Right cardiac atrium (tissue), 5 donors: ENCODE results near the gene UBE2E2. TPM values are rescaled to one million over a fixed set of nuclear protein-coding genes. Genes with fewer than 3 reads are reported as not detected.

Experiments
- ATAC-seq, 2 donors: fragments of 200-7000 bp; cut with Tn5 transposase; one replicate each; pipeline versions ENCODE4 v1.8.0 to v1.9.1; 2020; ENCODE audit warnings: moderate library complexity in 2 of 2, mild to moderate bottlenecking in 1 of 2
- DNase-seq, 3 donors: peaks; one replicate each; pipeline ENCODE4 v3.0.0-alpha.2; 2020
- H3K27ac ChIP-seq: one replicate; pipeline ENCODE4 v1.5.1; 2013; ENCODE audit warnings: mild to moderate bottlenecking, low read length, control low read depth, moderate library complexity
- H3K27me3 ChIP-seq: one replicate; pipeline ENCODE4 v1.6.1; 2013; ENCODE audit not compliant: control insufficient read depth, insufficient read depth
- H3K4me1 ChIP-seq: one replicate; pipeline ENCODE4 v1.6.1; 2013; ENCODE audit warnings: low read length; ENCODE audit not compliant: control insufficient read depth, insufficient read depth
- H3K4me3 ChIP-seq: one replicate; pipeline ENCODE4 v1.5.1; 2013; ENCODE audit warnings: low read length, control low read depth
- H3K9me3 ChIP-seq: one replicate; pipeline ENCODE4 v1.6.1; 2013; ENCODE audit warnings: low read length; ENCODE audit not compliant: control insufficient read depth
- WGBS: extraction: QIAGEN DNeasy Blood & Tissue Kit; methylation state at CpG from one replicate; pipeline ENCODE4 v1.1.7; 2013; 5-methylcytosine and 5-hydroxymethylcytosine counted together
- intact Hi-C, 4 donors: fragments of 100-400 bp; cut with DNase I; formaldehyde crosslinking; loops; one replicate each; pipeline versions ENCODE4 v1.11.0 to v1.14.0; 2022 to 2023
- polyA plus RNA-seq: library from polyadenylated mRNA; stranded (reverse); fragments of 200-250 nt; gene quantifications from one replicate; pipeline ENCODE4 v1.2.3, GENCODE V29; 2013
- total RNA-seq, 4 donors: library from RNA; stranded (reverse); fragmentation: NEBNext Ultra II Directional; extraction: Animal tissue kit (Norgen Biotek cat#: 25700); gene quantifications; one replicate each; pipeline ENCODE4 v1.2.1, GENCODE V29; 2021
- donor health status: healthy with polysubstance abuse.
- donor health status: DM: no; HTN: yes; CAD: no.
- donor health status: DM: no; HTN: no; CAD: no.
- donor health status: DM: no; HTN: yes; CAD: no; lungs with severe emphysema.
- donor health status: DM: yes; HTN: yes; CAD: no.

The UBE2E2 gene
- total and polyA plus RNA-seq, 5 donors, result 32.3 to 49.2 (median 45.2) TPM

DNA sequence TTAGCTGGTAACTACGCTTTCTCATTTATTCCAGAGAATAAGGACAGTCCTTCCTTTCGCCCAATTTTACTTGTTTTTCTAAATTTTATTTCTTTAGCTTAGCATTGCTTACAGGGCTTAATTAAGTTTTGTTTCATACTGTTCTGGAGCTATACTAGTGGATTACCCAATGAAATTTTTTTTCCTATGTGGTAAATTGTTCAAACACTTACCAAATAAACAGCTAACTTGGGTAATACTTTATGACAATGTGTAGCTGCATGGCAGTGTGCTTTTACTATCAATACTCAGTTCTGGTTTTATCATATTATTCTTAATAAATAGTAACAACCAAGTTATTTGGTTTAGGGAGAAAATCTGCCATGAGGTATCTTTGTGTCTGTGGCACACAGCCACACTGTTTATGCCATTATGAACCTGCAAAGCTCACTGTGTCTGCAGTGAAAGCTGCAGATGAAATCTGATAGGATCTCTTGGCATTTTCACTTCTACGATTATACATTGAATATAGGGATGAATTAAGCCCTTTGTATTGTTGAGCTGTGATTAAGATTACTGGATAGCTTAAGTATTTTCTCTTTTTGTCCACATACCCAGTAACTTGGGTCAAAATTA is 37.2 kb downstream of the UBE2E2 start:
- DNase-seq, result no peak
- Histone ChIP-seq H3K4me1 (no peaks in the 10 kb centered on the region), H3K9me3 (no peaks in the 10 kb centered on the region), H3K27ac (no peak overlapping the region), H3K4me3 (no peak overlapping the region), H3K27me3 (no peaks in the 10 kb centered on the region)
- WGBS, result 89% methylated on average over 3 of the region's 3 CpGs
- intact Hi-C loops, result no loop called here
- no peak for ATAC-seq

- intact Hi-C loops, result no loop called here
- WGBS, result 94% methylated on average over 5 of the region's 5 CpGs
- H3K9me3 ChIP-seq, result no peaks in the 10 kb centered on the region
- no peak overlapping the region for H3K27ac ChIP-seq
- no peak for DNase-seq
- H3K4me1 ChIP-seq, result no peaks in the 10 kb centered on the region
- H3K27me3 ChIP-seq, result no peaks in the 10 kb centered on the region
- no peak overlapping the region for H3K4me3 ChIP-seq
- no peak for ATAC-seq
Measured at GRCh38 chr3:23241256-23241655, 38.1 kb downstream of the UBE2E2 start.

DNA sequence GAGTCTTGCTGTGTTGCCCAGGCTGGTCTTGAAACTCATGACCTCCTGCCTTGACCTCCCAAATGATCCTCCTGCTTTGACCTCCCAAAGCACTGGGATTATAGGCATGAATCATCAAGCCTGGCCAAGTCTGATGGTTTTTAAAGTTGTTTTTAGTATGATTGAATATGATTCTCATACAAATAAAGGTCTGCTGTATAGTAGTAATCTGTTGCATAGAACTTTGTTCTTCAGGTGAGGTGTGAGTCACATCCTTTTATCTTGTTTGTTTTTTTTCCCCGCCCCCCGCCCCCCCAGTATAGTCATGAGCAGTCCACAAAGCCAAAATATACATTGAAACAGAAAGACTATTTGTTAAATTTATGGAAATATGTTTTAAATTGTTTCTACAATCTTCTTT is 39.0 kb downstream of the UBE2E2 start:
- no peak for ATAC-seq
- no peaks in the 10 kb centered on the region for H3K27me3 ChIP-seq
- no peaks in the 10 kb centered on the region for H3K4me1 ChIP-seq

GRCh38 chr3:23244324-23245041 is 41.4 kb downstream of the UBE2E2 start:
- no peak for ATAC-seq

More for the DNA sequence above, 39.0 kb downstream of the UBE2E2 start:
- no peak for DNase-seq
- WGBS, result 95% methylated on average over 2 of the region's 2 CpGs
- intact Hi-C loops, result no loop called here
- H3K27ac ChIP-seq, result no peak overlapping the region
- no peak overlapping the region for H3K4me3 ChIP-seq
- no peaks in the 10 kb centered on the region for H3K9me3 ChIP-seq

GRCh38 chr3:23246651-23247050 is 43.5 kb downstream of the UBE2E2 start:
- ATAC-seq (no peak), DNase-seq (no peak)
- Histone ChIP-seq H3K4me3 (no peak overlapping the region), H3K27me3 (no peaks in the 10 kb centered on the region), H3K4me1 (no peaks in the 10 kb centered on the region), H3K27ac (no peak overlapping the region), H3K9me3 (no peaks in the 10 kb centered on the region)
- intact Hi-C loops, result no loop called here
- WGBS, result 86% methylated on average over 3 of the region's 3 CpGs

More at GRCh38 chr3:23244324-23245041, 41.4 kb downstream of the UBE2E2 start:
- 57% methylated on average over 2 of the region's 2 CpGs for WGBS
- Histone ChIP-seq H3K4me3 (no peak overlapping the region), H3K27me3 (no peaks in the 10 kb centered on the region), H3K4me1 (no peaks in the 10 kb centered on the region), H3K27ac (no peak overlapping the region), H3K9me3 (no peaks in the 10 kb centered on the region)
- no peak for DNase-seq
- intact Hi-C loops, result no loop called here

DNA sequence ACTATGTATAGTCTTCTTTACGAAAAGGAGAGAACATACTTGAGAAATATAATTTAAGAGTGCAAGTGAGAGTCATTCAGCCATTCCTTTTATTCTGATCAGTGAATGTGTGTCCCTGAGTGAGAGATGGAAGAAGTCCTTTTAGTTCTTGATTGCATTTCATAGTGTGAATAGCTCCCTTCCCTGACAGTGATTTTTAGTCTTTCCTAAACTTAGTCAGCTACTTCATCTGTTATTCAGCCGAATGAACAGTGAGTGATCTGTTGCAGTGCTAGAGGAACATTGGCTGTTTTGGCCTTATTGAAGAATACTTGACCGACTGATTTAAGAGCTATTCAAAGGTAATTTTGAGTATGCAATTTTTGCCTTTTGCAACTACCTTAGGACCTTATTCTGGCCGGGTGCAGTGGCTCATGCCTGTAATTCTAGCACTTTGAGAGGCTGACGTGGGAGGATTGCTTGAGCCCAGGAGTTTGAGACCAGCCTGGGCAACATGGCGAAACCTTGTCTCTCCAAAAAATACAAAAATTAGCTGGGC is 45.5 kb downstream of the UBE2E2 start:
- ATAC-seq (no peak), DNase-seq (no peak)
- Histone ChIP-seq H3K9me3 (no peaks in the 10 kb centered on the region), H3K27me3 (no peaks in the 10 kb centered on the region), H3K4me3 (no peak overlapping the region), H3K4me1 (no peaks in the 10 kb centered on the region), H3K27ac (no peak overlapping the region)
- WGBS, result 93% methylated on average over 6 of the region's 6 CpGs
- intact Hi-C loops, result no loop called here

- ATAC-seq (no peak), DNase-seq (no peak)
- Histone ChIP-seq H3K27me3 (no peaks in the 10 kb centered on the region), H3K4me3 (no peak overlapping the region), H3K9me3 (no peaks in the 10 kb centered on the region), H3K4me1 (no peaks in the 10 kb centered on the region), H3K27ac (no peak overlapping the region)
- intact Hi-C loops, result no loop called here
- WGBS, result 91% methylated on average over 1 of the region's 1 CpG
Measured at GRCh38 chr3:23249961-23250360, 46.8 kb downstream of the UBE2E2 start.

DNA sequence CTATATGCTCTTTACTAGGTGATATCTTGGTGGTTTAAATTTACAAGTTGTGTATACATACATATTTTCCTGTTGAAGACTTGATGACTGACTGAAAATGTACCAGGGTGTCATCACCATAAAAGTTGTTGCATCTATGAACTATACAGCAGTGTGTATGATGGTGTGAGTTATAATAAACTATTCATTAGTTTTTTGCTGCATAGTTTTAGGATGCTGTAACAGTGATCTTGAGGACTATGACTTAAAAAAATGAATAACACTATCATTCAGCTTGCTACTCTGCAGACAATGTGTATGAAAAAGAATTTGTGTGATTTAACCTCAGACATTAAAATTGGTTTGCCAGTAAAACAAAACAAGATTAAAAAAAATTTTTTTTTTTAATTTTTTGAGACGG is 49.0 kb downstream of the UBE2E2 start:
- H3K4me3 ChIP-seq, result no peak overlapping the region
- 71% methylated on average over 1 of the region's 1 CpG for WGBS
- H3K27me3 ChIP-seq, result no peaks in the 10 kb centered on the region
- H3K9me3 ChIP-seq, result no peaks in the 10 kb centered on the region
- peaks cover 3% of the 10 kb centered on the region for H3K4me1 ChIP-seq
- ATAC-seq (no peak), DNase-seq (no peak)
- intact Hi-C loops, result no loop called here
- no peak overlapping the region for H3K27ac ChIP-seq

DNA sequence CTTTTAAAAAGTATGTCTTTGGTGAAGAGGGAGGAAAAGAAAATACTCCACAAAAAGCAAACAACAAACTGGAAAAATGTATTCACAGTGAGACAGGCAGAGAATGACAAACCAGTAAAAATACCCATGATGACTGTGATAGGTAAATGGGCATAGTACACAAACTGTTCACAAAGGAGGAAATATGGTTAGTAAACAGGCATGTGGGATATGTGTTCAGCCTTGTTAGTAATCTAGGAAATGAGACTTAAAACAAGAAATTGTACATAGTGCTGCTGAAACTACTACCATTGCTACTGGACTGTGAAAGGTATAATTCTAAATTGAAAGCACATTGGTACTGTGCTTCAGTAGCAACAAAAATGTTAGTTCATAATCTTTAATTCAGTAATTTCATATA is 50.1 kb downstream of the UBE2E2 start:
- Histone ChIP-seq H3K27me3 (no peaks in the 10 kb centered on the region), H3K4me1 (peaks cover 3% of the 10 kb centered on the region), H3K9me3 (no peaks in the 10 kb centered on the region), H3K27ac (no peak overlapping the region), H3K4me3 (no peak overlapping the region)
- intact Hi-C loops, result no loop called here
- DNase-seq (no peak), ATAC-seq (no peak)

GRCh38 chr3:23254282-23254681 is 51.2 kb downstream of the UBE2E2 start:
- Histone ChIP-seq H3K27ac (no peak overlapping the region), H3K4me3 (no peak overlapping the region), H3K9me3 (no peaks in the 10 kb centered on the region), H3K27me3 (no peaks in the 10 kb centered on the region), H3K4me1 (peaks cover 5% of the 10 kb centered on the region)
- intact Hi-C loops, result no loop called here
- no peak for ATAC-seq
- WGBS, result 93% methylated on average over 2 of the region's 2 CpGs
- no peak for DNase-seq

GRCh38 chr3:23254835-23255234 is 51.7 kb downstream of the UBE2E2 start:
- H3K27ac ChIP-seq, result no peak overlapping the region
- peaks cover 5% of the 10 kb centered on the region for H3K4me1 ChIP-seq
- DNase-seq (no peak), ATAC-seq (no peak)
- H3K4me3 ChIP-seq, result no peak overlapping the region
- intact Hi-C loops, result no loop called here
- 73% methylated on average over 3 of the region's 3 CpGs for WGBS
- H3K9me3 ChIP-seq, result no peaks in the 10 kb centered on the region
- no peaks in the 10 kb centered on the region for H3K27me3 ChIP-seq
